K562 (cell line): Measurements from ENCODE around the gene ZNF559. TPM values are rescaled to one million over a fixed set of nuclear protein-coding genes. Genes with fewer than 3 reads are reported as not detected.

Experiments used
- ATAC-seq: fragments of 200-7000 bp; cut with Tn5 transposase; 3 replicates; pipeline ENCODE4 v1.9.1; 2020; ENCODE audit warnings: moderate library complexity
- BruUV-seq: library from RNA; stranded (reverse); fragments of 400-500 nt; replicated peaks from 2 replicates; lab custom pipeline; 2021; lab: Mats Ljungman, UMichigan
- CTCF ChIA-PET: fragments of 300-600 bp; formaldehyde crosslinking; extraction: SDS; loops from one replicate; lab custom pipeline; 2021; ENCODE audit warnings: low intra/inter-chr PET ratio; lab: Yijun Ruan, JAX
- POLR2A ChIA-PET: fragments of 300-600, 350-650 bp; sonication (Branson Sonifier 250); formaldehyde crosslinking; extraction: SDS; loops from one replicate; lab custom pipeline; 2021; ENCODE audit warnings: antibody characterized with exemption, inconsistent platforms; lab: Yijun Ruan, JAX
- DNase-seq, 4 experiments: peaks; one replicate each; pipeline versions ENCODE4 v3.0.0 to v3.0.0-alpha.2; 2011 to 2018; ENCODE audit warnings: low spot score in 3 of 4, mixed read lengths in 3 of 4; ENCODE audit errors: extremely low read depth in 1 of 4
- FAIRE-seq: peaks from 2 replicates; lab custom pipeline; 2011; peaks lifted over from hg19 to GRCh38; lab: Jason Lieb, UNC
- H2AFZ ChIP-seq: 2 replicates; pipeline ENCODE4 v1.6.0; 2011; ENCODE audit warnings: low read depth, low read length, control low read depth, inconsistent platforms
- H3K27ac ChIP-seq: fragments of 200-600 bp; 3 replicates; pipeline ENCODE4 v1.8.0; 2011; ENCODE audit warnings: low read depth, mild to moderate bottlenecking, control low read depth, inconsistent platforms, low read length, moderate library complexity, mixed read lengths; ENCODE audit errors: extremely low read depth
- H3K27me3 ChIP-seq, 2 experiments: fragments of 300-600 bp in 1 of 2; 2 replicates in 1 of 2; 3 replicates in 1 of 2; pipeline versions ENCODE4 v1.6.0 to v1.8.0; 2011; ENCODE audit warnings: inconsistent platforms in 2 of 2, low read length in 2 of 2, mild to moderate bottlenecking in 1 of 2, mixed read lengths in 1 of 2, moderate library complexity in 1 of 2; ENCODE audit not compliant: control insufficient read depth in 2 of 2, insufficient read depth in 2 of 2
- H3K36me3 ChIP-seq: fragments of 300-600 bp; 3 replicates; pipeline ENCODE4 v1.8.0; 2011; ENCODE audit warnings: mild to moderate bottlenecking, low read length, inconsistent platforms; ENCODE audit not compliant: control insufficient read depth, insufficient read depth
- H3K4me1 ChIP-seq, 2 experiments: fragments of 200-600 bp in 1 of 2; replicated peaks in 1 of 2; 2 replicates in 1 of 2; 3 replicates in 1 of 2; pipeline versions ENCODE4 v1.5.1 to v1.8.0; 2011; ENCODE audit warnings: inconsistent platforms in 2 of 2, low read length in 2 of 2, mild to moderate bottlenecking in 1 of 2, mixed read lengths in 1 of 2, moderate library complexity in 1 of 2; ENCODE audit not compliant: control insufficient read depth in 2 of 2, insufficient read depth in 2 of 2
- H3K4me2 ChIP-seq: 2 replicates; pipeline ENCODE4 v1.6.1; 2011; ENCODE audit warnings: low read length, control low read depth, inconsistent platforms, mixed read lengths; ENCODE audit not compliant: insufficient read depth
- H3K4me3 ChIP-seq: fragments of 200-600 bp; sonication (generic), shearing (Covaris generic); 2 replicates; pipeline ENCODE4 v1.5.1; 2016; ENCODE audit warnings: control low read depth, inconsistent platforms
- H3K79me2 ChIP-seq: fragments of 200-600 bp; 3 replicates; pipeline ENCODE4 v1.8.0; 2011; ENCODE audit warnings: low read length, inconsistent platforms; ENCODE audit not compliant: control insufficient read depth, insufficient read depth
- H3K9ac ChIP-seq, 2 experiments: 2 replicates each; pipeline versions ENCODE4 v1.6.0 to v1.6.1; 2011; ENCODE audit warnings: low read depth in 2 of 2, low read length in 2 of 2, control low read depth in 1 of 2, inconsistent platforms in 1 of 2, mild to moderate bottlenecking in 1 of 2, mixed read lengths in 1 of 2; ENCODE audit not compliant: insufficient read depth in 1 of 2
- H3K9me1 ChIP-seq: one replicate; pipeline ENCODE4 v1.6.0; 2011; ENCODE audit warnings: inconsistent platforms, mild to moderate bottlenecking, low read length, moderate library complexity; ENCODE audit not compliant: control insufficient read depth, insufficient read depth
- H3K9me3 ChIP-seq: replicated peaks from 2 replicates; pipeline ENCODE4 v1.5.1; 2011; ENCODE audit warnings: low read depth, low read length, inconsistent platforms; ENCODE audit not compliant: control insufficient read depth, insufficient read depth
- H4K20me1 ChIP-seq: replicated peaks from 2 replicates; pipeline ENCODE4 v1.6.1; 2011; ENCODE audit warnings: low read length, inconsistent platforms, mixed read lengths; ENCODE audit not compliant: control insufficient read depth, insufficient read depth
- CAMTA2 ChIP-seq: fragments of 250-450 bp; sonication (Bioruptor Pico); conservative IDR thresholded peaks from 2 replicates; pipeline ENCODE4 v1.5.1; 2022
- DACH1 ChIP-seq: fragments of 450-650 bp; IDR thresholded peaks from 2 replicates; pipeline ENCODE4 v1.6.1; 2018; ENCODE audit not compliant: partially characterized antibody
- EP300 ChIP-seq: IDR thresholded peaks from 2 replicates; pipeline ENCODE4 v1.6.1; 2012; ENCODE audit warnings: low read length, improper control_type of control experiment
- FOS ChIP-seq: IDR thresholded peaks from 3 replicates; pipeline ENCODE4 v1.6.1; 2011; ENCODE audit not compliant: insufficient read length; ENCODE audit errors: extremely low read depth
- HNRNPL ChIP-seq: fragments of 200-400 bp; formaldehyde crosslinking; IDR thresholded peaks from 2 replicates; pipeline ENCODE4 v1.6.1; 2017; ENCODE audit warnings: low read depth, mild to moderate bottlenecking, low read length
- OTX1 ChIP-seq: fragments of 450-650 bp; formaldehyde crosslinking; IDR thresholded peaks from 2 replicates; pipeline ENCODE4 v1.4.0; 2022; ENCODE audit warnings: mild to moderate bottlenecking
- POLR3G ChIP-seq: IDR thresholded peaks from 2 replicates; pipeline ENCODE4 v1.6.1; 2011; ENCODE audit not compliant: insufficient read length, insufficient replicate concordance; ENCODE audit errors: extremely low read depth
- RBM17 ChIP-seq: fragments of 200-400 bp; formaldehyde crosslinking; IDR thresholded peaks from 2 replicates; pipeline ENCODE4 v1.6.1; 2017; ENCODE audit warnings: low read depth, mild to moderate bottlenecking, low read length, borderline replicate concordance
- RFX7 ChIP-seq: fragments of 250-450 bp; sonication (Bioruptor Pico); IDR thresholded peaks from 2 replicates; pipeline ENCODE4 v1.5.1; 2021; ENCODE audit warnings: mild to moderate bottlenecking
- RNF2 ChIP-seq: sonication (generic); IDR thresholded peaks from 2 replicates; pipeline ENCODE4 v1.6.1; 2016
- RUNX1 ChIP-seq: sonication (generic); IDR thresholded peaks from 2 replicates; pipeline ENCODE4 v1.6.1; 2016; ENCODE audit warnings: antibody characterized with exemption, low read depth
- ZNF12 ChIP-seq: sonication (generic); formaldehyde crosslinking; IDR thresholded peaks from 2 replicates; pipeline ENCODE4 v1.4.0; 2020; ENCODE audit warnings: mild to moderate bottlenecking, missing genetic modification reagents
- ZNF212 ChIP-seq: fragments of 450-650 bp; formaldehyde crosslinking; IDR thresholded peaks from 2 replicates; pipeline ENCODE4 v1.4.0; 2020; ENCODE audit warnings: mild to moderate bottlenecking
- ZNF277 ChIP-seq: fragments of 250-450 bp; sonication (Bioruptor Pico); IDR thresholded peaks from 2 replicates; pipeline ENCODE4 v1.8.0; 2022; ENCODE audit warnings: inconsistent platforms, mild to moderate bottlenecking, moderate library complexity, borderline replicate concordance
- ZNF445 ChIP-seq: fragments of 250-450 bp; sonication (Bioruptor Pico); IDR thresholded peaks from 2 replicates; pipeline ENCODE4 v1.4.0; 2020; ENCODE audit warnings: low read depth, mild to moderate bottlenecking, moderate library complexity
- in situ Hi-C: fragments of 300-500 bp; cut with MboI; formaldehyde crosslinking; loops from 4 replicates; pipeline ENCODE4 v1.15.0; 2018; ENCODE audit warnings: inconsistent platforms, mixed read lengths
- intact Hi-C: fragments of 100-400 bp; cut with micrococcal nuclease; formaldehyde crosslinking; loops from 2 replicates; pipeline ENCODE4 v1.14.2; 2022
- polyA plus RNA-seq, 8 experiments: library from polyadenylated mRNA; depleted of rRNA in 4 of 8; stranded (reverse) in 5 of 8; unstranded in 3 of 8; fragments of >200 nt; fragmentation: Nextera tagmentation in 2 of 8; fragmentation: Illumina TruSeq in 1 of 8; extraction: Ambion mirVana in 2 of 8; extraction: Trizol in 1 of 8; gene quantifications; 2 replicates each; pipeline versions ENCODE4 v1.2.1 to v1.2.3, GENCODE V29; 2011 to 2014; ENCODE audit warnings: inconsistent platforms in 1 of 8, missing spikeins in 1 of 8
- total RNA-seq, 7 experiments: library from RNA; depleted of rRNA in 6 of 7; stranded (reverse); fragments of >200 nt in 6 of 7; fragmentation: Illumina TruSeq in 2 of 7; extraction: Trizol in 2 of 7; gene quantifications; 2 replicates each; pipeline versions ENCODE4 v1.2.1 to v1.2.3, GENCODE V29; 2011 to 2021; ENCODE audit warnings: low replicate concordance in 1 of 7

The ZNF559 gene
- total and polyA plus RNA-seq, 9 of the 15 experiments (the other 6 are each of a cell fraction or from before 2014, with no cell fraction given), result 4.0 to 21.5 (median 11.5) TPM

GRCh38 chr19:9353011-9353410 lies 29.0 kb downstream of the ZNF559 start:
- Histone ChIP-seq H3K36me3 (no peaks in the 10 kb centered on the region), H3K9me1 (no peaks in the 10 kb centered on the region), H3K4me2 (no peak overlapping the region), H2AFZ (no peak overlapping the region), H3K27me3 (no peaks in the 10 kb centered on the region), H4K20me1 (no peaks in the 10 kb centered on the region), H3K9me3 (no peaks in the 10 kb centered on the region), H3K4me3 (no peak overlapping the region), H3K27ac (no peak overlapping the region), H3K9ac (no peak overlapping the region), H3K4me1 (no peaks in the 10 kb centered on the region), H3K79me2 (no peaks in the 10 kb centered on the region)
- CTCF ChIA-PET, result no interaction called here
- POLR2A ChIA-PET, result interaction anchor here (1.1 kb wide), 1 partner anchor 9 kb away, joined by 3 read pairs; no protein-coding TSS in a partner anchor
- intact Hi-C loops, result no loop called here
- BruUV-seq, result no TSS peak
- ATAC-seq, result no peak
- FAIRE-seq, result no peak
- in situ Hi-C loops, result no loop called here
- DNase-seq, result no peak
- TF ChIP-seq OTX1 (CRISPR knock-in tag) (no peak), FOS (no peak), RNF2 (no peak), RBM17 (no peak), DACH1 (no peak), RFX7 (CRISPR knock-in tag) (no peak), CAMTA2 (CRISPR knock-in tag) (no peak), POLR3G (no peak), ZNF12 (no peak), ZNF212 (CRISPR knock-in tag) (no peak), EP300 (no peak), ZNF445 (CRISPR knock-in tag) (no peak), RUNX1 (no peak), HNRNPL (no peak), ZNF277 (CRISPR knock-in tag) (no peak)
